Liver (tissue), 9 donors: ENCODE measurements around the gene PMIS2. TPM values are rescaled to one million over a fixed set of nuclear protein-coding genes. Genes with fewer than 3 reads are reported as not detected.

Experiments used
- DNase-seq: peaks from one replicate; pipeline ENCODE4 v3.0.0-alpha.2; 2017; ENCODE audit warnings: low spot score
- H3K27ac ChIP-seq, 2 donors: one replicate each; pipeline ENCODE4 v1.7.0; 2013; ENCODE audit warnings: inconsistent platforms in 2 of 2, low read length in 2 of 2, control low read depth in 1 of 2, low read depth in 1 of 2, mild to moderate bottlenecking in 1 of 2
- H3K27me3 ChIP-seq, 4 donors: one replicate each; pipeline versions ENCODE4 v1.6.1 to v1.7.0; 2013; ENCODE audit warnings: low read length in 3 of 4, inconsistent platforms in 1 of 4, mild to moderate bottlenecking in 1 of 4, moderate library complexity in 1 of 4; ENCODE audit not compliant: control insufficient read depth in 4 of 4, insufficient read depth in 4 of 4
- H3K36me3 ChIP-seq, 4 donors: one replicate each; pipeline versions ENCODE4 v1.6.1 to v1.7.0; 2013; ENCODE audit warnings: low read length in 3 of 4, mild to moderate bottlenecking in 3 of 4, low read depth in 1 of 4, moderate library complexity in 1 of 4; ENCODE audit not compliant: control insufficient read depth in 4 of 4, insufficient read depth in 3 of 4
- H3K4me1 ChIP-seq, 4 donors: one replicate each; pipeline versions ENCODE4 v1.6.1 to v1.7.0; 2013; ENCODE audit warnings: low read length in 3 of 4, mild to moderate bottlenecking in 3 of 4, moderate library complexity in 1 of 4; ENCODE audit not compliant: control insufficient read depth in 4 of 4, insufficient read depth in 4 of 4
- H3K4me3 ChIP-seq, 3 donors: one replicate each; pipeline versions ENCODE4 v1.6.1 to v1.7.0; 2013; ENCODE audit warnings: low read length in 3 of 3, control low read depth in 1 of 3, low read depth in 1 of 3, mild to moderate bottlenecking in 1 of 3
- H3K9ac ChIP-seq, 2 donors: one replicate each; pipeline ENCODE4 v1.7.0; 2013; ENCODE audit warnings: low read length in 2 of 2, mild to moderate bottlenecking in 2 of 2, moderate library complexity in 2 of 2, control low read depth in 1 of 2, low read depth in 1 of 2
- H3K9me3 ChIP-seq, 4 donors: one replicate each; pipeline versions ENCODE4 v1.6.1 to v1.7.0; 2013; ENCODE audit warnings: low read length in 3 of 4; ENCODE audit not compliant: control insufficient read depth in 4 of 4
- CTCF ChIP-seq: fragments of 150-350 bp; IDR thresholded peaks from 2 replicates; pipeline ENCODE4 v1.5.1; 2017; ENCODE audit warnings: improper control_type of control experiment, low read depth, low read length; ENCODE audit not compliant: missing input control
- EGR1 ChIP-seq, 2 donors: IDR thresholded peaks; 2 replicates each; pipeline ENCODE4 v1.6.1; 2016 to 2018; ENCODE audit warnings: antibody characterized with exemption in 2 of 2, low read depth in 2 of 2
- FOXA1 ChIP-seq: IDR thresholded peaks from 2 replicates; pipeline ENCODE4 v1.6.1; 2016; ENCODE audit warnings: antibody characterized with exemption
- FOXA2 ChIP-seq: IDR thresholded peaks from 2 replicates; pipeline ENCODE4 v1.6.1; 2016; ENCODE audit warnings: antibody characterized with exemption
- GABPA ChIP-seq, 2 donors: IDR thresholded peaks in 1 of 2; conservative IDR thresholded peaks in 1 of 2; 2 replicates each; pipeline ENCODE4 v1.6.1; 2016; ENCODE audit warnings: antibody characterized with exemption in 2 of 2, mild to moderate bottlenecking in 1 of 2, moderate library complexity in 1 of 2
- HNF4A ChIP-seq, 2 donors: conservative IDR thresholded peaks; 2 replicates each; pipeline ENCODE4 v1.6.1; 2016; ENCODE audit warnings: antibody characterized with exemption in 2 of 2, mild to moderate bottlenecking in 2 of 2
- HNF4G ChIP-seq: IDR thresholded peaks from 2 replicates; pipeline ENCODE4 v1.6.1; 2016; ENCODE audit warnings: antibody characterized with exemption
- JUND ChIP-seq, 2 donors: IDR thresholded peaks; 2 replicates each; pipeline ENCODE4 v1.6.1; 2016; ENCODE audit warnings: antibody characterized with exemption in 2 of 2
- NR2F2 ChIP-seq: IDR thresholded peaks from 2 replicates; pipeline ENCODE4 v1.6.1; 2016; ENCODE audit warnings: antibody characterized with exemption
- RAD21 ChIP-seq, 2 donors: IDR thresholded peaks; 2 replicates each; pipeline ENCODE4 v1.6.1; 2016; ENCODE audit warnings: antibody characterized with exemption in 2 of 2, mild to moderate bottlenecking in 2 of 2
- REST ChIP-seq: IDR thresholded peaks from 2 replicates; pipeline ENCODE4 v1.6.1; 2016; ENCODE audit warnings: antibody characterized with exemption, mild to moderate bottlenecking
- RXRA ChIP-seq, 2 donors: IDR thresholded peaks; 2 replicates each; pipeline ENCODE4 v1.6.1; 2017 to 2018; ENCODE audit warnings: antibody characterized with exemption in 2 of 2, mild to moderate bottlenecking in 1 of 2
- SP1 ChIP-seq: IDR thresholded peaks from 2 replicates; pipeline ENCODE4 v1.6.1; 2018; ENCODE audit warnings: antibody characterized with exemption, mild to moderate bottlenecking
- TAF1 ChIP-seq: conservative IDR thresholded peaks from 2 replicates; pipeline ENCODE4 v1.6.1; 2016; ENCODE audit warnings: antibody characterized with exemption, mild to moderate bottlenecking
- YY1 ChIP-seq: IDR thresholded peaks from 2 replicates; pipeline ENCODE4 v1.6.1; 2016; ENCODE audit warnings: antibody characterized with exemption, mild to moderate bottlenecking
- WGBS: extraction: QIAGEN DNeasy Blood & Tissue Kit; methylation state at CpG from one replicate; pipeline ENCODE4 v1.1.7; 2013; 5-methylcytosine and 5-hydroxymethylcytosine counted together
- polyA plus RNA-seq, 2 donors: library from polyadenylated mRNA; stranded (reverse) in 1 of 2; unstranded in 1 of 2; fragments of 200-250 nt in 1 of 2; fragments of >200 nt in 1 of 2; fragmentation: Nextera tagmentation in 1 of 2; extraction: Ambion mirVana in 1 of 2; gene quantifications; one replicate each; pipeline versions ENCODE4 v1.2.1 to v1.2.3, GENCODE V29; 2013 to 2015
- total RNA-seq, 2 donors: library from RNA; depleted of rRNA; stranded (reverse); fragments of >200 nt; gene quantifications; one replicate each; pipeline ENCODE4 v1.2.3, GENCODE V29; 2014
- TF ChIP-seq, protein P1 (sequence below): IDR thresholded peaks from 2 replicates; pipeline ENCODE4 v1.6.1; 2016; ENCODE audit warnings: antibody characterized with exemption
- TF ChIP-seq, protein P2 (sequence below): IDR thresholded peaks from 2 replicates; pipeline ENCODE4 v1.6.1; 2016; ENCODE audit warnings: antibody characterized with exemption
- TF ChIP-seq, protein P3 (sequence below): IDR thresholded peaks from 2 replicates; pipeline ENCODE4 v1.6.1; 2016; ENCODE audit warnings: antibody characterized with exemption
- donor health status: healthy.
- donor health status: healthy.
- donor health status: healthy.
- donor health status: healthy.
- donor health status: healthy.

The PMIS2 gene
- total and polyA plus RNA-seq, 4 donors, result not detected

DNA sequence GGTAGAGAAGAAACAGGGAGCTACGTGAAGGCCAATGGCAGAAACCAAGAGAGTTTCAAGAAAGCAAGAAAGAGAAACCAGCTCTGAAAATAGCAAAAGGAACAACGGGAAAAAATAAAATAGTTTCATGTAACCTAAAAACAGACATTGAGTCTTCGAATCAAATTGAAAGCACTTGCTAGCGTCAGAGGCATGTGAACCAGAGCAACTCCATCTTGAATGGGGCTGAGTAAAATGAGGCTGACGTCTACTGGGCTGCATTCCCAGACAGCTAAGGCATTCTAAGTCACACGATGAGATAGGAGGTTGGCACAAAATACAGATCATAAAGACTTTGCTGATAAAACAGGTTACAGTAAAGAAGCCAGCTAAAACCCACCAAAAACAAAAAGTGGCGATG lies 7.3 kb upstream of the PMIS2 start:
- Histone ChIP-seq H3K36me3 (no peaks in the 10 kb centered on the region), H3K27me3 (no peaks in the 10 kb centered on the region), H3K4me3 (no peak overlapping the region), H3K9ac (no peak overlapping the region), H3K4me1 (no peaks in the 10 kb centered on the region), H3K27ac (no peak overlapping the region), H3K9me3 (peaks cover 4 to 16% (median 8%) of the 10 kb centered on the region in 4 donors)
- DNase-seq, result no peak
- 71% methylated on average over 7 of the region's 7 CpGs for WGBS
- TF ChIP-seq NR2F2 (no peak), FOXA2 (no peak), CTCF (no peak), FOXA1 (no peak)
- TF ChIP-seq, protein P1, sequence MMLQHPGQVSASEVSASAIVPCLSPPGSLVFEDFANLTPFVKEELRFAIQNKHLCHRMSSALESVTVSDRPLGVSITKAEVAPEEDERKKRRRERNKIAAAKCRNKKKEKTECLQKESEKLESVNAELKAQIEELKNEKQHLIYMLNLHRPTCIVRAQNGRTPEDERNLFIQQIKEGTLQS, result no peak

DNA sequence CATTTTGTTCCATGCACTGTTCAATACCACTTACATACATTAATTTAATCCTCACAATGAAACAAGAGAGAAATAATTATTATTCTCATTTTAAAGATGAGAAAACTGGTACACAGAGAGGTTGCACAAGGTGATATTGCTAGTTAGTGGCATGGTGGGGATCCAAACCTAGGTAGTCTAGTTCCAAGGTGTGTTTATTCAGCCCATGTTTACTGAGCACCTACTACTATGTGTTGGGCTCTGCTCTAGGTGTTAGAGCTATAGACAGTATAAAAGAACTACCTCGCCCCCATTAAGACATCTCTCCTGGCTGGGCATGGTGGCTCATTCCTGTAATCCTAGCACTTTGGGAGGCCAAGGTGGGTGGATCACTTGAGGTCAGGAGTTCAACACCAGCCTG lies 3.2 kb upstream of the PMIS2 start:
- Histone ChIP-seq H3K4me1 (no peaks in the 10 kb centered on the region), H3K27me3 (no peaks in the 10 kb centered on the region), H3K4me3 (no peak overlapping the region), H3K9me3 (no peaks in the 10 kb centered on the region), H3K9ac (no peak overlapping the region), H3K36me3 (no peaks in the 10 kb centered on the region), H3K27ac (no peak overlapping the region)
- TF ChIP-seq GABPA (IDR thresholded peaks at IDR 0.05 in 1 of 2, conservative IDR thresholded peaks at IDR 0.05 in 1 of 2) (no peak), RAD21 (IDR thresholded peaks at IDR 0.05) (no peak), HNF4G (no peak), TAF1 (no peak), FOXA1 (no peak), RXRA (IDR thresholded peaks at IDR 0.05) (no peak), JUND (IDR thresholded peaks at IDR 0.05) (no peak), REST (no peak), CTCF (no peak), NR2F2 (no peak), EGR1 (IDR thresholded peaks at IDR 0.05; ENCODE audit: low read depth in 2 of 2) (no peak), YY1 (no peak), HNF4A (conservative IDR thresholded peaks at IDR 0.05) (no peak), SP1 (no peak), FOXA2 (no peak)
- TF ChIP-seq, protein P1, result no peak
- TF ChIP-seq, protein P2, sequence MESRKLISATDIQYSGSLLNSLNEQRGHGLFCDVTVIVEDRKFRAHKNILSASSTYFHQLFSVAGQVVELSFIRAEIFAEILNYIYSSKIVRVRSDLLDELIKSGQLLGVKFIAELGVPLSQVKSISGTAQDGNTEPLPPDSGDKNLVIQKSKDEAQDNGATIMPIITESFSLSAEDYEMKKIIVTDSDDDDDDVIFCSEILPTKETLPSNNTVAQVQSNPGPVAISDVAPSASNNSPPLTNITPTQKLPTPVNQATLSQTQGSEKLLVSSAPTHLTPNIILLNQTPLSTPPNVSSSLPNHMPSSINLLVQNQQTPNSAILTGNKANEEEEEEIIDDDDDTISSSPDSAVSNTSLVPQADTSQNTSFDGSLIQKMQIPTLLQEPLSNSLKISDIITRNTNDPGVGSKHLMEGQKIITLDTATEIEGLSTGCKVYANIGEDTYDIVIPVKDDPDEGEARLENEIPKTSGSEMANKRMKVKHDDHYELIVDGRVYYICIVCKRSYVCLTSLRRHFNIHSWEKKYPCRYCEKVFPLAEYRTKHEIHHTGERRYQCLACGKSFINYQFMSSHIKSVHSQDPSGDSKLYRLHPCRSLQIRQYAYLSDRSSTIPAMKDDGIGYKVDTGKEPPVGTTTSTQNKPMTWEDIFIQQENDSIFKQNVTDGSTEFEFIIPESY, result no peak
- TF ChIP-seq, protein P3, sequence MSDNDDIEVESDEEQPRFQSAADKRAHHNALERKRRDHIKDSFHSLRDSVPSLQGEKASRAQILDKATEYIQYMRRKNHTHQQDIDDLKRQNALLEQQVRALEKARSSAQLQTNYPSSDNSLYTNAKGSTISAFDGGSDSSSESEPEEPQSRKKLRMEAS, result no peak
- WGBS, result 71% methylated on average over 1 of the region's 1 CpG
- no peak for DNase-seq
